WI38 (cell line): Measurements from ENCODE around the gene MED27.

ENCODE experiments used
- H3K4me3 ChIP-seq: 2 replicates; pipeline ENCODE4 v1.5.1; 2011; ENCODE audit warnings: low read depth, mild to moderate bottlenecking, control low read depth, low read length
- TF ChIP-seq, protein P1 (sequence below): IDR thresholded peaks from 2 replicates; pipeline ENCODE4 v1.5.1; 2012; ENCODE audit warnings: low read depth, mild to moderate bottlenecking, control low read depth, low read length

MED27 gene

DNA sequence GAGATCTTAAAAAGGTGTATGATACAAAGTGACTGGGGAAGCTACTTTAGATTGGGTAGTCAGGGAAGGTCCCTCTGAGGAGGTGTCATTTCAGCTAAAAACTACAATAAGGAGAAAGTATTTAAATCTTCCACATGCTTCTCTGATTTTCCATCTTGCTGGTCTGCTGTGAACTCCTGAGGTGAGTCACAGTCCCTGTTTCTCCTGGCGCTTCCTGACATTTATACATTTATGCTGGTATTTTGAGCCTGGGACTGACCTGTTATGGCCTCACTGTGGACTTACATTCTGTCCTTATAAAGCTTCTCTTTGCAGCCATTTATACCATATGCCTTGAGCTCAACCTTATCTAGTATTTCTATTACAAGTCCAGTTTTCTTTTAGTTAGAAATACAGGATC is 95.1 kb downstream of the MED27 start:
- H3K4me3 ChIP-seq, result no peak overlapping the region
- TF ChIP-seq, protein P1, sequence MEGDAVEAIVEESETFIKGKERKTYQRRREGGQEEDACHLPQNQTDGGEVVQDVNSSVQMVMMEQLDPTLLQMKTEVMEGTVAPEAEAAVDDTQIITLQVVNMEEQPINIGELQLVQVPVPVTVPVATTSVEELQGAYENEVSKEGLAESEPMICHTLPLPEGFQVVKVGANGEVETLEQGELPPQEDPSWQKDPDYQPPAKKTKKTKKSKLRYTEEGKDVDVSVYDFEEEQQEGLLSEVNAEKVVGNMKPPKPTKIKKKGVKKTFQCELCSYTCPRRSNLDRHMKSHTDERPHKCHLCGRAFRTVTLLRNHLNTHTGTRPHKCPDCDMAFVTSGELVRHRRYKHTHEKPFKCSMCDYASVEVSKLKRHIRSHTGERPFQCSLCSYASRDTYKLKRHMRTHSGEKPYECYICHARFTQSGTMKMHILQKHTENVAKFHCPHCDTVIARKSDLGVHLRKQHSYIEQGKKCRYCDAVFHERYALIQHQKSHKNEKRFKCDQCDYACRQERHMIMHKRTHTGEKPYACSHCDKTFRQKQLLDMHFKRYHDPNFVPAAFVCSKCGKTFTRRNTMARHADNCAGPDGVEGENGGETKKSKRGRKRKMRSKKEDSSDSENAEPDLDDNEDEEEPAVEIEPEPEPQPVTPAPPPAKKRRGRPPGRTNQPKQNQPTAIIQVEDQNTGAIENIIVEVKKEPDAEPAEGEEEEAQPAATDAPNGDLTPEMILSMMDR, result no peak

DNA sequence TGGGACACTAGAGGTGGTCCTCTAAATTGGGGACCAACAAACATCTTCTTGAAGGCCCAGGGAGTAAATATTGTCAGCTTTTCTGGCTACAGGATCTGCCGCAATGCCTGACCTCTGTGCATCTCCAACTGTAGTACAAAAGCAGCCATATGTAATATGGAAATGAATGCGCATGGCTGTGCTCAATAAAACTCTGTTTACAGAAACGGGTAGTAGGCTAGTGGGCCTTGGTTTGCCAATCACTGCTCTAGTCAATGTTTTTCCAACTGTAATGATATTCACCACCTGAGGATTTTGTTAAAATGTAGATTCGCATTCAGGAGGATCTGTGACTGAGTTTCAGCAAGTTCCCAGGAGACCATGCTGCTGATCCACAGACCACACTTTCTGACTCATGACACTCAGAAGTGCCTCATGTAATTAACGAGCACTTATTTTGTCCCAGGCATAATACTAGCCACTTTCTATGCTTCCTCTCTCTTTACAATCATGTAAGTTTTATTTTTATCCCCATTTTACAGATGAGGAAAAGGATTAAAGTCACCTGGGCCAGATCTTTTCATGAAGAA is 96.9 kb downstream of the MED27 start:
- TF ChIP-seq, protein P1, result no peak
- no peak overlapping the region for H3K4me3 ChIP-seq

DNA sequence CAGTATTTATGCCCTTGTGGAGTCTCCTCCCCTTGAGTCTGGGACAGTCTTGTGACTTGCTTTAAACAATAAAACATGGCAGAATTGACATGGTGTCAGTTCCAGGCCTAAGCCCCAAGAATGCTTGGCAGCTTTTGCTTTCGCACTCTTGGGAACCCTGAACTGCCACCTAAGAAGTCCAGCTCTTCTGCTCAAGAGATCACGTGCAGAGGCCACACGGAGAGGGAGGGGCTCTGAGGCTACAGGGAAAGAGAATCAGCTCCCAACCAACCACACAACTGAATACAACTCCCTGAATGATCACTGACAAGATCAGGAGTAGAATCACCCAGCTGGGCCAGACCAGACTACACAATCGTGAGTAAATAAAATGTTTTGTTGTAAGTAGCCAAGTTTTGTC is 97.6 kb downstream of the MED27 start:
- no peak overlapping the region for H3K4me3 ChIP-seq
- TF ChIP-seq, protein P1, result no peak

DNA sequence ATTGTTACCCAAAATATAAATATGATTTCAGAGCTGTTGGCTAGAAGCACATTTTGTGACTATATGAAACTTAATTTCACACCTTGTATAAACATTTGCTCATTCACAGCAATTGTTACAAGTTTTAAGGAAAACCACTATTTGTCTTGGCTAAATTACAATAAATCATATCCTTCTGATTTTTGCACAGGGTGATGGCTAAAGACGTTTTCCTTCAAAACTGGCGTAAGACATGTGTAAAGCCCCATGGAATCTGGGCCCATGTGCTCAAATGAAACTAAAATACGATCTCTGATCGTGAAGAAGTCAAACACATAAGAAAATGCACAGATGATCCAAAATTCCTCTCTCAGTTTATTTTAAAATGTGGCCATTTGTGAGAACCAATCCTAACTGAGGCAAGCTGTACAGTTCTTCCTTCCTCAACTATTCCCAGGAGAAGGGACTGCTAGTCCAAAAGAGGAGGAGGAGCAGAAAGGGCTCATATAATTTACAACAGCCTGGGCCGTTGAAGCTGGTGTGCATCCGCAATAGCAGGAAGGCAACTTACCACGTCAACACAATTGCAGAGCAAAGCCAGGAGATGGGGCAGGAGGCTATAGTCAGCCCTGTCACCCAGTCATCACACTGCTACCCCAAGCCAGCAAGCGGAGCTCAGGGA is 98.4 kb downstream of the MED27 start:
- TF ChIP-seq, protein P1, result no peak
- H3K4me3 ChIP-seq, result no peak overlapping the region

DNA sequence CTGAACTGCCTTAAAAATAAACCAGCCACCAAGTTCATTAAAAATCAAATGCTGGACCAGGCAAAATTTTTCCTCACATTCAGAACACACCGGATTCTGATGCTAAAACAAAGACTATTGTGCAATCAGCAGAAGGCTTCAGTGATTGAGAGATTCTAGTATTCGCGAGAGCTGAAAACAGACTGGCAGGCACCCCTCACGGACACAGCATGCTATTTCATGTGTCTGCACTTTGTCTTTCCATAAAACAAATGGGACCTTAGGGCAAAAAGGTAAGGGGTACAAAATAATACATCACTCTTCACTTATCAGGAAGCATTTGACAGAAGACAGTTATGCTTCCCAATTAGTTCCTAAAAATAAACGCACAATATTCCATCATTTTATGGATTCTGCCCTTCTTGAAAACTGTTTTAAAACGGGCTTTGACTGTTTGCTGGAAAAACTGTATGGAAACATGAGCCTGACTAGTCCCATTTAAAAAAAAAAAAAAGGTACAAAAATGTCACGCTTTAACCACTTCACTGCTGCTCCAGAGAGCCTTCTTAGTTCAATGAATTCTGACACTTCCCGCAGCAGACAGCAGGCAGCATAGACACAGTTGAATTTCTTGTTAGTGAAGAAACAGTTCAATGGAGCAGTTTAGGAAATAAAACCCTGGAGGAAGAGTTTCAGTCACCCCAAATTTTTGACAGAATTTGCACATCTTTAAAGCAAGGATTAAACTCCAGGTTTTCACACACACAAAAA is 99.2 kb downstream of the MED27 start:
- TF ChIP-seq, protein P1, result no peak
- H3K4me3 ChIP-seq, result no peak overlapping the region

DNA sequence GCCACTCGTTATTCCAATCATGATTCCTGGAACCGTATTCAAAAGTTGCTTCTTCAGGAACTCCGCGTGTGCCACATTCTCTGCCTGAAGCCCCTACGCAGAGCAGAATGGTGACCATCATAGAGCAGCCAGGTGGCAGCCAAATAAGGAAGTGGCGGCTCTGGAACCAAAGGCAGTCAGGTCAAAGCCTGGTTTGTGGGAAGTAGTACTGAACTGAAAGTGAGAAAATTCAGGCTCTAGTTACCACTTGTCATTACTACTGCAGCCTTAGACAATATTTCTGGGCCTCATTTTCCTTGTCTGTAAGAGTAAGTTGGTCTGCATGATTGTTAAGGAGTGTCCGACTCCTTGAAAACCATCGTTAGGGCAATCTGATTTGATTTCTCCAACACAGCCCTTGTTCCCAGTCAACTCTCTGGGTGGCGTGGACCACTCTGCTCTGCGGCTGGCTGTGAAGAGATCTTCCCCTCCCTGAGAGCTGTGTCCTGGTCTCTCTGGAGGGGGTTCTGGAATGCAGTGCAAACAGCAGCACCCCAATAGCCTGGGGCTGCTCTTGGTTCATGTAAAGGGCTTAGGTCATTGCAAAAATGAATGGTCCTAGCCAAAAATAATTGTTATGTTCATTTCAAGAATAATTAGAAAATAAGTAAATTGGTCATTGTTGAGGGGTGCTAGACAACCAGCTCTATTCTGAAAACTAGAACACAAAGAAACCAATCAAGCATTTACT is 102.4 kb downstream of the MED27 start:
- H3K4me3 ChIP-seq, result no peak overlapping the region
- TF ChIP-seq, protein P1, result no peak
